Hypothalamus (tissue), 51 donors: ENCODE data around the gene CEBPG.

Experiments used
- DNase-seq, 51 donors: peaks; one replicate each; lab custom pipeline; 2025; lab: John Stamatoyannopoulos, UW

The CEBPG gene

GRCh38 chr19:33413868-33414666 lies 40.6 kb downstream of the CEBPG start:
- DNase-seq, result no peak

GRCh38 chr19:33414667-33415605 lies 41.4 kb downstream of the CEBPG start:
- DNase-seq, result peak in 1 of 51 donors; percentile 13

GRCh38 chr19:33416307-33417215 lies 43.1 kb downstream of the CEBPG start:
- DNase-seq, result peak in 16 of 51 donors; percentile 9 to 53 (median 32)

- DNase-seq, result no peak
These were observed 44.2 kb downstream of the CEBPG start for GRCh38 chr19:33417751-33418150.

GRCh38 chr19:33418461-33418860 lies 45.0 kb downstream of the CEBPG start:
- no peak for DNase-seq

- DNase-seq, result peak in 1 of 51 donors; percentile 33
These were observed 45.6 kb downstream of the CEBPG start for GRCh38 chr19:33418871-33419787.

- no peak for DNase-seq
These were observed 46.2 kb downstream of the CEBPG start for GRCh38 chr19:33419788-33420130.

GRCh38 chr19:33420821-33421220 lies 47.3 kb downstream of the CEBPG start:
- DNase-seq, result no peak

GRCh38 chr19:33421368-33421767 lies 47.9 kb downstream of the CEBPG start:
- no peak for DNase-seq

- DNase-seq, result no peak
These were observed 49.1 kb downstream of the CEBPG start for GRCh38 chr19:33422369-33423180.

- DNase-seq, result no peak
These were observed 50.7 kb downstream of the CEBPG start for GRCh38 chr19:33424181-33424580.

GRCh38 chr19:33426621-33427361 lies 53.3 kb downstream of the CEBPG start:
- DNase-seq, result peak in 1 of 51 donors; percentile 9

- DNase-seq, result no peak
These were observed 54.5 kb downstream of the CEBPG start for GRCh38 chr19:33427801-33428626.

- DNase-seq, result no peak
These were observed 55.2 kb downstream of the CEBPG start for GRCh38 chr19:33428627-33429125.

GRCh38 chr19:33429891-33430673 lies 56.6 kb downstream of the CEBPG start:
- peak in 6 of 51 donors; percentile 12 to 52 (median 28) for DNase-seq
